ENCODE results near the gene FBLIM1. TPM values are rescaled to one million over a fixed set of nuclear protein-coding genes. Genes with fewer than 3 reads are reported as not detected.

Gene FBLIM1
- total RNA-seq, 1 donor from 2014 or later: not detected

DNA sequence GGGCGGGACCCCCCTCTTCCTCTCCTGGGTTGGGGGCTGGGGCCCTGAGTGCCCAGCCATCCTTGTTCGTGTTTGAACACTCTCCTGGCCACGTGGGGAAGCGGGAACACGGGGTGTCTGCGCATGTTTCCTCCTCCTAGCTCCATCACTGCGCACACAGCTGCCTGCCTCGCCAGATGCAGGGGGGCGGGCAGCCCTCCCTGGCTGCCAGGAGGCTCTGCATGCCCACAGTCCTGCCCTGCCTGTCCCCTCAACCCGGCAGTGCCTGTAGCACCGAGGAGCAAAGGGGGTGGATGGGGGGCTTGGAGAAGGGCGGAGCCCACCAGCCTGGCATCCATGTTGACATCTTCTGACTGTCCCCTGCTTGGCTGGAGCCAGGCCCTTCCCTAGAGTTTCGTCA lies 24.3 kb upstream of the FBLIM1 start:
- intact Hi-C loops (cut with micrococcal nuclease): no loop called here
- Mint-ChIP-seq H3K27me3 (ENCODE audit: low read depth) (no peaks in the 10 kb centered on the region), H3K4me3 (ENCODE audit: low read depth) (no peak overlapping the region), H3K36me3 (ENCODE audit: low read depth) (peaks cover 15% of the 10 kb centered on the region), H3K4me1 (ENCODE audit: low read depth) (no peaks in the 10 kb centered on the region), H3K27ac (no peak overlapping the region), H3K9me3 (no peaks in the 10 kb centered on the region)
- DNase-seq (ENCODE audit: low spot score): no peak

DNA sequence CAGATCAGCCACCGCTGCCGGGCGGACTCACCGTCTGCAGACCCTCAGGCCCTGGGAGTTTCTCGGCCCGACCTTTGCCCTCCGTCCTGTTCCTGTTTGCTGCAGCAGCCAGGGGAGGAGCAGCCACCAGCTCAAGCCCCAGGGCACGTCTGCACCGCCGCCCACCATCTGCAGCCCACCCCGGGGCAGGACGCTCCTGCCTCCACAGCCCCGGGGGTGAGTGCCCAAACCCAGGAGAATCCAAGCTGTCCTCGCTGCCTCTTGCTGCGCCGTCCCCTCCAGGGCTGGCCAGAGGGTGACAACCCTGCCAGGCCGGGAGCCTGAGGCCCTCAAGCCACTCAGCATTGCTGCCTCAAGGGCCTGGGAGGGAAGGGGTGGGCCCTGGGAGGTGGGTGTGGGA lies 23.7 kb upstream of the FBLIM1 start:
- intact Hi-C loops (cut with micrococcal nuclease): no loop called here

GRCh38 chr1:15735304-15736037 lies 23.1 kb upstream of the FBLIM1 start:
- intact Hi-C loops (cut with micrococcal nuclease): no loop called here

More for the DNA sequence above, 23.7 kb upstream of the FBLIM1 start:
- Mint-ChIP-seq H3K27me3 (ENCODE audit: low read depth) (no peaks in the 10 kb centered on the region), H3K4me3 (ENCODE audit: low read depth) (no peak overlapping the region), H3K9me3 (no peaks in the 10 kb centered on the region), H3K27ac (no peak overlapping the region), H3K4me1 (ENCODE audit: low read depth) (no peaks in the 10 kb centered on the region), H3K36me3 (ENCODE audit: low read depth) (peaks cover 13% of the 10 kb centered on the region)
- DNase-seq (ENCODE audit: low spot score): no peak

GRCh38 chr1:15736038-15736891 lies 22.3 kb upstream of the FBLIM1 start, which contains the start of gene SLC25A34:
TSS of gene SLC25A34 (plus strand) at chr1:15736258. CDS start at chr1:15736486, 228 bp downstream.
- H3K4me3 Mint-ChIP-seq (ENCODE audit: low read depth): no peak within 1 kb of the TSS
- intact Hi-C loops (cut with micrococcal nuclease): no loop called here
- peaks cover 13% of the 10 kb centered on the region for H3K36me3 Mint-ChIP-seq (ENCODE audit: low read depth)
- DNase-seq (ENCODE audit: low spot score): no peak
- H3K27me3 Mint-ChIP-seq (ENCODE audit: low read depth): no peaks in the 10 kb centered on the region
- H3K9me3 Mint-ChIP-seq: no peaks in the 10 kb centered on the region
- H3K4me1 Mint-ChIP-seq (ENCODE audit: low read depth): peaks cover under 1% of the 10 kb centered on the region
- no peak within 1 kb of the TSS for H3K27ac Mint-ChIP-seq

More at GRCh38 chr1:15735304-15736037, 23.1 kb upstream of the FBLIM1 start:
- DNase-seq (ENCODE audit: low spot score): no peak
- Mint-ChIP-seq H3K4me1 (ENCODE audit: low read depth) (no peaks in the 10 kb centered on the region), H3K4me3 (ENCODE audit: low read depth) (no peak overlapping the region), H3K9me3 (no peaks in the 10 kb centered on the region), H3K27ac (no peak overlapping the region), H3K27me3 (ENCODE audit: low read depth) (no peaks in the 10 kb centered on the region), H3K36me3 (ENCODE audit: low read depth) (peaks cover 13% of the 10 kb centered on the region)

GRCh38 chr1:15736892-15737261 lies 21.7 kb upstream of the FBLIM1 start:
- H3K27ac Mint-ChIP-seq: no peak overlapping the region

DNA sequence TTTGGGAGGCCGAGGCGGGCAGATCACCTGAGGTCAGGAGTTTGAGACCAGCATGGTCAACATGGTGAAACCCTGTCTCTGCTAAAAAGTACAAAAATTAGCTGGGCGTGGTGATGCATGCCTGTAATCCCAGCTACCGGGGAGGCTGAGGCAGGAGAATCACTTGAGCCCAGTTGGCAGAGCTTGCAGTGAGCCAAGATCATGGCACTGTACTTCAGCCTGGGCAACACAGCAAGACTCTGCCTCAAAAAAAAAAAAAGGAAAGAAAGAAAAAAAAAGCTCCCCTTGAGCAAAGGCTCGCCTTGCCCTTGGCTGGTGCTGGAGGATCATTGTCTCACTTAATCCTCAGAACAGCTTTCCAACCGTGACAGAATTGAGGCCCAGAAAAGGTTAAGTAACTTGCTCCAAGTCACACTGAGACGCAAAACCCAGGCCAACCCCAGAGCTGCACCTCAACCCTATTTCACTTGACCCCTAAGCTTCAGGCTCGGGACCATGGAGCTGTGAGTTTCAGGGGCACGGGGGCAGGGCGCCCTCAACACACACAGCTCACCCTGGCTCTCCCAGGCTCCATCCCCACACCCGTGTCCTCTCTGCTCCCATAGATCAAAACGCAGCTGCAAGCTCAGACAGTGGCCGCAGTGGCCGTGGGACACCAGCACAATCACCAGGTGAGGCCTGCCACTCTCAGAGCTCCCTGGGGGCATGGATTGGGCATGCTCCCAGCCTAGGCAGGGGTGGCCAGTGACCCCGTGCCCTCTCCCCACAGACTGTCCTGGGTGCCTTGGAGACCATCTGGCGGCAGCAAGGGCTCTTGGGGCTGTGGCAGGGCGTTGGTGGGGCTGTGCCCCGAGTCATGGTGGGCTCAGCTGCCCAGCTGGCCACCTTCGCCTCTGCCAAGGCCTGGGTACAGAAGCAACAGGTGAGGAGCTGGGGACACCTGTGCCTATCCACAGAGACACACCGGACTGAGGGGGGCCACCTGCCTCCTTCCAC lies 21.0 kb upstream of the FBLIM1 start:
- intact Hi-C loops (cut with micrococcal nuclease): no loop called here
- no peak for DNase-seq (ENCODE audit: low spot score)
- Mint-ChIP-seq H3K27me3 (ENCODE audit: low read depth) (no peaks in the 10 kb centered on the region), H3K36me3 (ENCODE audit: low read depth) (peaks cover 10% of the 10 kb centered on the region), H3K27ac (no peak overlapping the region), H3K4me3 (ENCODE audit: low read depth) (no peak overlapping the region), H3K9me3 (no peaks in the 10 kb centered on the region), H3K4me1 (ENCODE audit: low read depth) (peaks cover 4% of the 10 kb centered on the region)

More at GRCh38 chr1:15736892-15737261, 21.7 kb upstream of the FBLIM1 start:
- no peak overlapping the region for H3K4me3 Mint-ChIP-seq (ENCODE audit: low read depth)
- intact Hi-C loops (cut with micrococcal nuclease): no loop called here
- peaks cover 4% of the 10 kb centered on the region for H3K4me1 Mint-ChIP-seq (ENCODE audit: low read depth)
- DNase-seq (ENCODE audit: low spot score): no peak
- H3K9me3 Mint-ChIP-seq: no peaks in the 10 kb centered on the region
- H3K36me3 Mint-ChIP-seq (ENCODE audit: low read depth): peaks cover 13% of the 10 kb centered on the region
- H3K27me3 Mint-ChIP-seq (ENCODE audit: low read depth): no peaks in the 10 kb centered on the region

GRCh38 chr1:15738416-15739113 lies 20.0 kb upstream of the FBLIM1 start:
- H3K27me3 Mint-ChIP-seq (ENCODE audit: low read depth): no peaks in the 10 kb centered on the region
- H3K4me1 Mint-ChIP-seq (ENCODE audit: low read depth): peaks cover 4% of the 10 kb centered on the region
- peaks cover 3% of the 10 kb centered on the region for H3K36me3 Mint-ChIP-seq (ENCODE audit: low read depth)
- H3K4me3 Mint-ChIP-seq (ENCODE audit: low read depth): no peak overlapping the region
- H3K9me3 Mint-ChIP-seq: no peaks in the 10 kb centered on the region
- H3K27ac Mint-ChIP-seq: no peak overlapping the region
- no peak for DNase-seq (ENCODE audit: low spot score)
- intact Hi-C loops (cut with micrococcal nuclease): no loop called here

DNA sequence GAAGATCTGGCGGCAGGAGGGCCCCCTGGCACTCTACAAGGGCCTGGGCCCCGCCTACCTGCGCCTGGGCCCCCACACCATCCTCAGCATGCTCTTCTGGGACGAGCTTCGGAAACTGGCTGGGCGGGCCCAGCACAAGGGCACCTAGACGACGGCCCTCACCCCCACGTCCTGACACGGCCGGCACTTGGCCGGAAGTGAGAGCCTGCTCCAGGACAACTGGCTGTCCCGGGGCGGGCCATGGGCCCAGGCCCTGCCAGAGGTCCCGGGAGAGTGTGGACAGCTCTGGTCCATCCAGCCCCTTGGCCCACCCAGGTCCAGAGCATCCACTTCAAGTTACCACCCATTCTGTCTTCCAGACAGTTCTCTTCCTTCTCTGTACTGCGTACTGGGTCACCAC lies 19.3 kb upstream of the FBLIM1 start:
- intact Hi-C loops (cut with micrococcal nuclease): no loop called here

GRCh38 chr1:15739745-15740144 lies 18.9 kb upstream of the FBLIM1 start:
- Mint-ChIP-seq H3K36me3 (ENCODE audit: low read depth) (no peaks in the 10 kb centered on the region), H3K4me3 (ENCODE audit: low read depth) (no peak overlapping the region), H3K4me1 (ENCODE audit: low read depth) (peaks cover 4% of the 10 kb centered on the region), H3K27ac (no peak overlapping the region), H3K27me3 (ENCODE audit: low read depth) (no peaks in the 10 kb centered on the region), H3K9me3 (no peaks in the 10 kb centered on the region)
- intact Hi-C loops (cut with micrococcal nuclease): loop anchor here (2.0 kb wide), 1 partner anchor 137 kb away; no protein-coding TSS in a partner anchor
- DNase-seq (ENCODE audit: low spot score): no peak

More for the DNA sequence above, 19.3 kb upstream of the FBLIM1 start:
- H3K27ac Mint-ChIP-seq: no peak overlapping the region
- H3K4me3 Mint-ChIP-seq (ENCODE audit: low read depth): no peak overlapping the region
- no peaks in the 10 kb centered on the region for H3K9me3 Mint-ChIP-seq
- peaks cover 4% of the 10 kb centered on the region for H3K4me1 Mint-ChIP-seq (ENCODE audit: low read depth)
- no peaks in the 10 kb centered on the region for H3K27me3 Mint-ChIP-seq (ENCODE audit: low read depth)
- no peak for DNase-seq (ENCODE audit: low spot score)
- H3K36me3 Mint-ChIP-seq (ENCODE audit: low read depth): no peaks in the 10 kb centered on the region

GRCh38 chr1:15740924-15741850 lies 17.4 kb upstream of the FBLIM1 start:
- intact Hi-C loops (cut with micrococcal nuclease): loop anchor here (1.0 to 2.0 kb wide), 2 partner anchors 138 to 146 kb away; no protein-coding TSS in a partner anchor
- Mint-ChIP-seq H3K27me3 (ENCODE audit: low read depth) (no peaks in the 10 kb centered on the region), H3K4me1 (ENCODE audit: low read depth) (peaks cover 4% of the 10 kb centered on the region), H3K36me3 (ENCODE audit: low read depth) (no peaks in the 10 kb centered on the region), H3K9me3 (no peaks in the 10 kb centered on the region), H3K27ac (no peak overlapping the region), H3K4me3 (ENCODE audit: low read depth) (no peak overlapping the region)
- DNase-seq (ENCODE audit: low spot score): peak; percentile 58

- DNase-seq (ENCODE audit: low spot score): no peak
- no peak within 1 kb of the TSS for H3K4me3 Mint-ChIP-seq (ENCODE audit: low read depth)
- H3K27ac Mint-ChIP-seq: no peak within 1 kb of the TSS
- H3K9me3 Mint-ChIP-seq: no peaks in the 10 kb centered on the region
- peaks cover 4% of the 10 kb centered on the region for H3K4me1 Mint-ChIP-seq (ENCODE audit: low read depth)
- intact Hi-C loops (cut with micrococcal nuclease): no loop called here
- no peaks in the 10 kb centered on the region for H3K36me3 Mint-ChIP-seq (ENCODE audit: low read depth)
- H3K27me3 Mint-ChIP-seq (ENCODE audit: low read depth): no peaks in the 10 kb centered on the region
Measured at GRCh38 chr1:15742339-15742801, 16.2 kb upstream of the FBLIM1 start, which contains the start of gene TMEM82. TSS of gene TMEM82 (plus strand) at chr1:15742499. CDS start at chr1:15742560, 61 bp downstream.

All from activated T-helper 2 cell treated with anti-CD3 and anti-CD28 coated beads, Interferon-gamma antibody, Interleukin-2, Interleukin-4, amounts not matched to agents 10 μg/mL and 5 μg/mL and 100 μg/mL, durations not matched to agents 14 hours and 24 hours and 36 hours (primary cell).